GM12892 (cell line): ENCODE measurements around the gene ANKRD33.

Experiments used
- POLR2A ChIP-seq: IDR thresholded peaks from 2 replicates; pipeline ENCODE4 v1.6.1; 2011; ENCODE audit warnings: low read depth, low read length, control low read depth
- POLR2AphosphoS5 ChIP-seq: IDR thresholded peaks from 2 replicates; pipeline ENCODE4 v1.6.1; 2011; ENCODE audit warnings: low read depth, low read length, control low read depth

DNA sequence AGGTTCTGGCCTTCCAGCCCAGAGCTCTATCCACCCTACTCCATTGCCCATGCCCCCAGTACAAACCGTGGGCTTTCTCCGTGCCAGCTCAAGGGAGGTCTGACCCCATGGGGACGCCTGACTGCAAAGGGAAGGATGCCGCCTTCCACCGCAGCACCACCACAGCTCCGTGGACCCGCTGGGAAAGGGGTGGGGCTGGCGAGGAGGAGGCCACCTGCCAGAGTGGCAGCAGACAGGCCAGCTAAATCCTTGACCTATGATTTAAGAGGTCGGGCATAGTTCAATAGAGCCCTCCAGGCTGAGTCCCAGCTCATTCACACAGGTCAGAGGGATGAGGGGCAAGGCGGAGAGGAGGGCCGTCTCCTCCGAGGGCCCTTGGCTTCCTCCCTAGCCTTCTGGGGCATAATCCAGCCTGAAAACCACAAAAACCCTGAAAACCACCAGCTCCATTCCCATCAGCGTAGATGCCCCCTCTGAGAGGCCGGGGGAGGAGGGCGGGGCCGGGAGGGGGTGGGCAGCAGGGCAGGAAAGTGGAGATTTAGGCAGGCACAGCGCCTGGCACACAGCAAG is 24.5 kb upstream of the ANKRD33 start:
- TF ChIP-seq POLR2A, result no peak
- no peak for TF ChIP-seq POLR2AphosphoS5
